Right renal pelvis (tissue), 4 donors: Measurements from ENCODE around the gene CD200R1. TPM values are rescaled to one million over a fixed set of nuclear protein-coding genes. Genes with fewer than 3 reads are reported as not detected.
"Not testable (repeated sequence)": the region's sequence is repeated elsewhere in the genome, so short reads cannot be mapped to it uniquely, and the experiment has no call there.

ENCODE experiments used
- DNase-seq, 4 donors: peaks; one replicate each; pipeline ENCODE4 v3.0.0-alpha.2; 2013; ENCODE audit warnings: low read depth in 4 of 4, low spot score in 3 of 4, missing footprints in 1 of 4
- polyA plus RNA-seq, 4 donors: library from polyadenylated mRNA; unstranded; fragments of 120-200 nt; gene quantifications; one replicate each; pipeline ENCODE4 v1.2.1, GENCODE V29; 2013; ENCODE audit not compliant: insufficient read length in 4 of 4

CD200R1 gene
- polyA plus RNA-seq, 4 donors, result 0.96 to 1.1 (median 1.0) TPM

- DNase-seq, result no peak
Measured at GRCh38 chr3:112976953-112977352, 2.0 kb upstream of the CD200R1 start.

GRCh38 chr3:112976001-112976400 lies 1.1 kb upstream of the CD200R1 start:
- DNase-seq, result no peak

DNA sequence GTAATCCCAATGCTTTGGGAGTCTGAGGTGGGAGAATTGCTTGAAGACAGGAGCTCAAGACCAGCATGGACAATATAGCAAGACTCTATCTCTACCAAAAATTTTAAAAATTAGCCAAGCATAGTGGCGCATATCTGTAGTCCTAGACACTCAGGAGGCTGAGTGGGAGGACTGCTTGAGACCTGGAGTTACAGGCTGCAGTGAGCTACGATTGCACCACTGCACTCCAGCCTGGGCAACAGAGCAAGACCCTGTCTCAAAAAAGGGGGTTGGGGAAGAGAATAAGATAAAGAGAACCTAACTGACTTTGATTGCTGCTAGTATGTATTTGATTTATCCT lies 755 bp downstream of the CD200R1 start:
- no peak for DNase-seq

DNA sequence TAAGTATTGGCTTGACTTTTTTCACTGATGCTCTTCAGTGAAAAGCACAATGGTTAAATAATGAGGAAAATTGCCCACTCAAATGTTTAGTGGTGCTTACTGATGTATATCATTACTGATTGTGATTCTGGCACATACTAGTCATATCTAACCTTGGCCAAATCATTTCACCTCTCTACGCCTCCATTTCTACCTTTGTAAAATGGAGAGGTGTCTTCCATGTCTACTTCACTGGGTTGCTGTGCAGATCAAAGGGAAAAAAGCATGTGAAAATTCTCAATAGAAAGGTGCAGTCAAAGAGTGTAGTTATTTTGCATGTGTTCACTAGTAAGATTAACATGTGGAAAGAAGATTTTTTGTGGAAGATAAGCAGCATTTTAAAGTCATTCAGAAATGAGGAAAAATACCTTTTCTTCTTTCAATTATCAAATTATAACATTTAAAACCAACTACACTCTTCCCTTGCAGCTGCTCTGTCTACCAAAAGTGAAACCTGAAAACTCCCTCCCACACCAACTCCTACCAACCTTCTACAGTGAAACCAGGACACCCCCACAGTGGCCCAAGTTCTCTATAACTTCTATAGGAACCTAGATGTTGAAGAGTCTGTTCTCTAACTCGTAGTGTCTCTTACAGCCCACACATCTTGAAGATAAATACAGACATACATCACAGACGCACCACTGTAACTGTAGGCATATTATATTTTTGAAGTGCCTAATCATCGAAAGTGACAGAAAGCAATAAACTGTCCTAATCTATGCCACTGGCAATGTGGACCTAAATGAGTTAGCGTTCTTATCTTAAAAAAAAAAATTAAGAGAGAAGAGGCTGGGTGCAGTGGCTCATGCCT lies 1.4 kb downstream of the CD200R1 start:
- DNase-seq, result no peak

DNA sequence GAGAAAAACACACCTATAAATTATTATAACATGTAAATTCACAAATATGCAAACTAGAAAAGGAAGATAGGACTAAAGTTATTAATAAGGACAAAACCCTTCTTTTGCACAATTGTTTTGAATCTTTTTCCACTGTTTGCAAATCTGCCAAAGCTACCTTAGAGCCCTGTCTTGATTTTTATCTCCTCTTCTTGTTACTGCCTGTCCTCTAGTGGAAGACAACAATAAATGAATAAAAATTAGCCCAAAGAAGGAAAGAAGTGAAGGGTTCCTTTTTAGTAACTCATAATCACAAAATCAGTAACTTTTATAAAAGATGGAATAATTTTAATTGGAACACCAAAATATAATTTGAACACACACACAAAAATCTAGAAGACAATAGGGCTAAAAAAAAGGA lies 2.7 kb downstream of the CD200R1 start:
- DNase-seq, result no peak

GRCh38 chr3:112967828-112968227 lies 7.1 kb downstream of the CD200R1 start:
- DNase-seq, result no peak

DNA sequence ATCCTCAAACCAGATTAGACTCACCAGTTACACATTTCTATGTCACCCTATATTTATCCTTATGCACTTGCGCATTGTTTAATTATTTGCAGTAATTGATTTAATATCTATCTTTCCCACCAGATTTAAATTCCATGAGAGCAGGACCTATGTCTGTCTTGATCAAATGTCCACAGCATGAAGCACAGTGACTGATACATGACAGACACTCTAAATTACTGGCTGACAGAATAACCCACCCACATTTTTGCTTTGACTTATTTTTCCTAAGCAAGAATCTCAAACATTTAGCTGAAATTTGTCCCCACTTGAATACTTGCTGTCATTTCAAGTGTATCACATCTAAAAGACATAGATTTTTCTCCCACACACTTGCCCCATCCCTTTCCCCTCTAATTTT lies 7.5 kb downstream of the CD200R1 start:
- DNase-seq, result no peak

GRCh38 chr3:112966633-112967032 lies 8.3 kb downstream of the CD200R1 start:
- DNase-seq, result no peak

- no peak for DNase-seq
Measured at GRCh38 chr3:112965656-112966055, 9.2 kb downstream of the CD200R1 start.

GRCh38 chr3:112963683-112964082 lies 11.2 kb downstream of the CD200R1 start:
- no peak for DNase-seq

DNA sequence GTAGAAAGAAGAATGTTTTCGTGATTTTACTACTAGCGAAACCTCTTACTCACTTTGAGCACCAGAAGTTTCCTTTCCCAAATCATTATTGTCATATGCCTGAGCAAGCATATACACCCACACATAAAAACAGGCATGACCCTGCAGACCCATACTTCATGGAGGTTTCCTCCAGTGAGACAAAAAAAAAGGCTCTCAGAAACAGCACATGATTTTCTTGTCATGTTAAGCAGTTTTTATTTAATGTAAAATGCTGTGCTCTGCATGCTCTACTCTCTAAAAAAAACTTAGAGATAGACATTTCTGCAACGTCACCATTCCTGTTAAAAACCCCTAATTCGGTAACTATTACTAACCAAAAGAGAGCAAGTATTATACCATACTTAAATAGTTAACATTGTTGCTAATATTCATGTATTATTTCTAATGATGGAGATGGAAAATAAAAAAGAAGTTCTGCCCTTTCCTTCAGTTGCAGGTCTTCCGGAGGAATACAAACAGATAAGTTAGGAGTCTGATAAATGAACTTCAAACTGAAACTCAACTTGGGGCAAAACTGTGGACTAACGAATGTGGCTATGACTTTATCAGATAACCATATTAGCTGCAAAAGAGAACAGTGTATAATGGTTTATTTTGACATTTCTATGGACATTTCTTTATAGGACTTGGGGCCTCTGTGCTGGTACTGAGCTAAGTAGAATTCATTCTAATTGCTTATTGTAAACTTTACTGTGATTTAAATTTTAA lies 15.9 kb downstream of the CD200R1 start:
- DNase-seq, result no peak

- DNase-seq, result no peak
Measured at GRCh38 chr3:112956351-112956750, 18.6 kb downstream of the CD200R1 start.

DNA sequence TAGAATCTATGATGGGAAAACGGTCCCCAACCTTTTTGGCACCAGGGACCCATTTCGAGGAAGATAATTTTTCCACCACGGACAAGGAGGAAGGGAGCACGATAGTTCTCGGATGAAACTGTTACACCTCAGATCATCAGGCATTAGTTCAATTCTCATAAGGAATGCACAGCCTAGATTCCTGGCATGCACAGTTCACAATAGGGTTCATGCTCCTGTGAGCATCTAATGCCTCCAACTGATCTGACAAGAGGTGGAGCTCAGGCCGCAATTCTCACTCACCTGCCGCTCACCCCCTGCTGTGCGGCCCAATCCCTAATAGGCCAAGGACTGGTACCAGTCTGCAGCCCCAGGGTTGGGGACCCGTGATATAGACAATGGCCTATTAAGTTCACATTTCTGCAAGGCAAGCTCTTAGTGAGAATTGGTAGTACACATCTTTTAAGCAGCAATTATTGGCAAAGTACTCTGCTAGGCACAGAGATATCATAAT lies 26.5 kb downstream of the CD200R1 start:
- no peak for DNase-seq

DNA sequence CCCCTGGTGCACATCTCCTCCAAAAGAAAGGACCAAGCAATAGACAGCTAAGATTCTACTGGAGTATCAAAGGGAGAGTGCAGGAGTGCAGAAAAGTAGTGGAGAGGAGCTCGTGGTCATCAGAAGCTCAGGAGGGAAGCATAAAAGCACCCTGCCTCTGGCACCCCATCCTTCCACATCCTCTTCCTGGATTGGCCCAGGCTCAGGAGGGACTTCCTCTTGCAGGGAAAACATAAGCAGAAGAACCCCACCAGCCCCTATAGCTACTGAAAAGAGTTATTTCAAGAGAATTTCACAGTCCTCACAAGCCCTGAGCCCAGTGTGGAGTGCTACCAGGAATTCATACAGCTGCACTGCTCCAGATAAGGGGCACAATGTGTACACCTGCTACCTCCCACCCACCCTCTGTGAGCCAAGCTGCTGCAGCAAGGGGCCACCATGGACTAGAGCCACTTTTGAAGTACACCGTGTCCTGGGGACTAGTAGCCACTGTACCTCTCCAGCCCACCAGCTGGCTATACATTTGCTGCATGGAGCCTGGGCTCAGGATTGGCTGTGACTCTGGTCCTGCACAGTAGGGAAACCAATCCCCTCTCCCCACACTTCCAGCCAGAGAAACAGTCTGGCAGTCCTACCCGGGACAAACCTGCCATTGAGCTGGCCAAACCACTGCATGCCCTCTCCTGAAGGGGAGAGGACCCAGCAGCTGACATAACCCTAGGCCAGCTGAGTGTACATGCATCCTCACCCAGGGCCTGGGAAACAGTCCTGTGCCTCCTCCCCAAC lies 43.0 kb downstream of the CD200R1 start:
- DNase-seq, result no peak

GRCh38 chr3:112930771-112931170 lies 44.1 kb downstream of the CD200R1 start:
- no peak for DNase-seq

DNA sequence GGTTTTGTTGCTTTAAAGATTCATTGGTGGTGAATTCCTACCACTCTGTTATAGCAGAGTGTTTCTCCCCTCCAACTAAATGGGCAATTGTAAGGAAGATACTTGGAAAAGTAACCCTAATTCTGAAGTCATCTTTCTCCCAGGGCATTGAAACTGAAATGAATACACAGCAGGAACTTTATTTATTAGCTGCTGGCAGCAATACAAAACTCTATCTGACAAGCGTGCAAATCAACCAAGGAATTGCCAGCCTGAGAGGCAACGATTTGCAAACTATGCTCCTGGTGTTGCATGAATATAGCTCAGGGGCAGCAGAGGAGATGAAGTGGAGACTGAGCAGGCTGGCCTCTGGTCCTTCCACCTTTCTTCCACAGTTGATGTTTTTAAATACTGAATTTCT lies 48.9 kb downstream of the CD200R1 start:
- DNase-seq, result no peak

- no peak for DNase-seq
Measured at GRCh38 chr3:112925560-112925959, 49.3 kb downstream of the CD200R1 start.

DNA sequence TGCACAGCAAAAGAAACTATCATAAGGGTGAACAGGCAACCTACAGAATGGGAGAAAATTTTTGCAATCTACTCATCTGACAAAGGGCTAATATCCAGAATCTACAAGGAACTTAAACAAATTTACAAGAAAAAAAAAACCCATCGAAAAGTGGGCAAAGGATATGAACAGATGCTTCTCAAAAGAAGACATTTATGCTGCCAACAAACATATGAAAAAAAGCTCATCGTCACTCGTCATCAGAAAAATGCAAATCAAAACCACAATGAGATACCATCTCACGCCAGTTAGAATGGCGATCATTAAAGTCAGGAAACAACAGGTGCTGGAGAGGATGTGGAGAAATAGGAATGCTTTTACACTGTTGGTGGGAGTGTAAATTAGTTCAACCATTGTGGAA lies 55.4 kb downstream of the CD200R1 start:
- DNase-seq, result not testable (repeated sequence)

DNA sequence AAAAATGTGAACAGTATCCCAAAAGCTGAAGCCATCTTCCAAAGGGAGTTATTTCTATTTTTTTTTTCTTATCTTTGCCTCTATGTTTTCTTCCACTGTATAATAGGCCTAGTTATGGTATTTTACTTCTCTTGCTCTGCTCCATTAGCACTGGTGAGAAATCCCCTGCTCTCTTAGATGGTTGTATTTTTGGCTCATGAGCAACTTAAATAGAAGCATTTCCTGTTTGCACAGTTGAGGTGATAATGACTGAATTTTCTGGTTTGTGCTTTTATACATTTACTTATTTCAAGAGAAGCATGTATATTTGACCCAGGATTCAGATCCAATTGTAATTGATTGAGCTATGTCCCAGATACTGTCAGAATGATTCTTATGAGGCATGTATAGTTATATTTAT lies 66.7 kb downstream of the CD200R1 start:
- DNase-seq, result no peak

DNA sequence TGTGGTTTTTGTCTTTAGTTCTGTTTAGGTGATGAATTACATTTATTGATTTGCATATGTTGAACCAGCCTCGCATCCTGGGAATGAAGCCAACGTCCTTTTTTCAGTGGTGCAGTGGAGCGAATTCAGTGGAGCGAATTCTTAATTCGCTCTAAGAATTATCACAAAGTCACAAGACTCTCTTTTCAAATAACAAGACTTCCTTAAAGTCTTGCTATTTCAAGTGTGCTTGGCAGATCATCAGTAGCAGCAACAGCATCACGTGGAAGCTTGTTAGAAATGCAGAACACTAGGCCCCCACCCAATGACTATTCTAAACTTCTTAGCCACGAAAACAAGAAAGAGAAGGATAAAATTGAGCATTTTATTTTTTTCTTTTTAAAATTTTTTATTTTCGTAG lies 70.1 kb downstream of the CD200R1 start:
- no peak for DNase-seq

DNA sequence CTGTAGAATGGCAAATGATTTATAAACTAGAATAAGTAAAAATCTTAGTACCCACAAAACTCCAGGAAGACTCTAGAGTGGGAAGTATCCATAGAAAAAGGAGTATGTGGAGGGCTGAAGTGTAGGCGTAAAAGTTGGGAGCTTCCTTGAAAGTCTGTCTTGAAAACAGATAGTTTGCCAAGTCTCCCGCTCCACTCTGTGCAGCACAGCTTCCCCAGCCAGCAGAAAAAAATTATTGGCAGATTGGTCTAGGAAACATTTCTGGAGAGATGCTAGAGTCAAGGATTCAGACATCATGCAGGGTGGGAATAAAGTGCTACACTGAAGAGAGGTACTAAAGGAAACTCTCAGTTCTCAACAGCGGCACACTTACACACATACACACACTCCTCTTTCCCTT lies 74.8 kb downstream of the CD200R1 start:
- no peak for DNase-seq
